GM18498 (cell line): ENCODE measurements around the gene LAMA2.
"Not testable (repeated sequence)": the region's sequence is repeated elsewhere in the genome, so short reads cannot be mapped to it uniquely, and the experiment has no call there.

Experiments
- ATAC-seq: cut with Tn5 transposase; IDR thresholded peaks from one replicate; pipeline ENCODE4 v1.9.1; 2021; ENCODE audit warnings: mild to moderate bottlenecking, moderate library complexity; ENCODE audit not compliant: unreplicated experiment

Gene LAMA2

DNA sequence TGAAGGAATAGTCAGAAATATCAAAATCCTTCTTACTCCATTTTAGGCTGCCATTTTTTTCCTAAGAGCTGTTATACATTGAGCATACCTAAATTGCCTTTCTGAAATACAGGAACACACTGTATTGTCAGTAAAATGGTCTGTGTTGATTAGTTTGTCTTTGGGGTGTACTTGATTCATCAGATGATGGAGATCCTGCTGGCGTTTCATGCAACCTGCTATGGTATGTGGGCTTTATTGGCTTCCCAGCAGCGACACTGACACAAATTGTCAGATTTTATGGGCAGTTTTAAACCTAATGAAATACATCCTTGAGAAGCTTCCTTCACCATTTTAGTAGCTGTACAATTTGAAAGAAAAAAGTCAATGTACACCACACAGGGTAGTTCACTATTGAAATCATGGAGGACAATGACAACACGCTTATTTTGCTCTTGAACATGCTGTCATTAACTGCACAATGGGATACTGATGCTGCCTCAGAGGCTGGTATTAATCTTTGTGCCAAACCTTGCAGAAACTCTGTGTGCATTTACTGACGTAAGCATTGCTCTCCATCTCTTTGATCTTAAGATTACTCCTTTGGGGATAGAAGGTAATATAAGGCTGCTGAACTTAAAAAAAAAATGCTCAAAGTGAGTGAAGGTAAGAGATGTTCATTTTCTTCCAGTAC, 124.9 kb downstream of the LAMA2 start:
- ATAC-seq: no peak

- no peak for ATAC-seq
Measured at GRCh38 chr6:129008591-129008990, 125.7 kb downstream of the LAMA2 start.

DNA sequence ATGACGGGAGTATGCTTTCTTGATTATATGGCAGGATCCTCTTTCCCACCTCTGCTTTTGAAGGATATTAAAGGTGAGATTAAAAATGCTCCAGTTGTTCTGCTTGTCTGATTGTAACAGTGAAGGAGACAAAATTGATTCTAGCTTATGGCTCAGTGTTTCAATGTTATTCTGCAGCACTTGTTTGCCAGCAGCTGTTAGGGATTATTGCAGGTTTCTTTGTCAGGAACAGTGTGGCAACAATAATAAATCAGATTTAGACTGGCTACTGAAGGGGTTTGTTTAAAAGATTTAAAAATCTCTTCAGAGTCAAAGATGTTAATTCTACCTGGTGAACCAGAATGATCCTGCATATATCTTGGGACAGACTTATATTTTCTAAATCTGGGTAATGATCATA, 126.9 kb downstream of the LAMA2 start:
- no peak for ATAC-seq

DNA sequence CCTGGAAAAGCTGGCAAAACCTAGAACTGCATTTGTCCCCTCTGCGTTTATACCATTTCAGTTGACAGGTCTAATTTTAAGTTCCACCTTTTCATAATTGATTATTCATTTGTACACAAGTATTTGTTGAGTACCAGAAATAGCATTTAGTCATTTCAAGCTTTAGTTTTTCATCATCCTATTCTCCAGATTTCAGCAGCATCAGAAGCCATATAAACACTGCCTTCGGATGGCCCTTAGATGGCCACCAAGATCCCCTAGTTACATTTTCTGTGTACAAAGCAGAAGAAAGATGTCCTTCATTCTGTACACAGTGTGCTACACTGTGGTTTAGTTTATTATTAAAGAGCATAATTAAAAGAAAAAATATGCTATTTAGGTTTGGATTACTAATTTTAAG, 131.4 kb downstream of the LAMA2 start:
- no peak for ATAC-seq

DNA sequence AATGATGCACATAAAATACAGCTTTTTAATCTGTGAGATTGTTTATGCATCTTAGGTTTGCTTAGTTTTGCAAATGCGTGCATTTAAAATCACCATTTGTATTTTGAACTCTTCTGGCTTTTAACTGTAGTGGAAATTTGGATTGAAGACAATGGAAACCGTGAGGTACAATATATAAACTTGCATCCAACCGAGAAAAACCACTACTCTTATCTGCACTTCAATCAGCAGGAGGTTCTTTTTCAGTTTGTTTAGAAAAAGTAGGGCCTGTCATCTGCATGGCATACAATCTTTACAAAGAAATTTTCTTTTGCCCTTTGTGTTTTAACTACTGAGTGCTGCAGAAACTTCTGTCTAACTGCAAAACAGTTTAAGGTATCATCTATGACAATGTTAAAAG, 132.8 kb downstream of the LAMA2 start:
- no peak for ATAC-seq

DNA sequence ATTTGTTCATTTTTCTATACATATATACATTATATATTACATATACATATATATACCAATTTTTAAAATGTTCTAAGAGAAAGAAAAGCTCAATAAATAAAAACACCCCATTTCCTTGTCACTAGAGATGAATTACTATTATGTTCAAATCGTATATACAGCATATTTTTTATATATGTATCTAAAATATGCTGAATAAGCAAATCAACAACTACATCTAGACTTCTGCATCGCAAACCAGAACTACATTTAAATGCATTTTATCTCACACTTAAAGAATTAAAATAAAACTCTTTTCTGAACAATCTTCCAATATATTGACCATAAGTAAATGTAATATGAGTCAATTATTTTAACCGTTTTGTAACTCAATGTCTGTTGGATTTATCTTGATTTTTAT, 133.9 kb downstream of the LAMA2 start:
- no peak for ATAC-seq

DNA sequence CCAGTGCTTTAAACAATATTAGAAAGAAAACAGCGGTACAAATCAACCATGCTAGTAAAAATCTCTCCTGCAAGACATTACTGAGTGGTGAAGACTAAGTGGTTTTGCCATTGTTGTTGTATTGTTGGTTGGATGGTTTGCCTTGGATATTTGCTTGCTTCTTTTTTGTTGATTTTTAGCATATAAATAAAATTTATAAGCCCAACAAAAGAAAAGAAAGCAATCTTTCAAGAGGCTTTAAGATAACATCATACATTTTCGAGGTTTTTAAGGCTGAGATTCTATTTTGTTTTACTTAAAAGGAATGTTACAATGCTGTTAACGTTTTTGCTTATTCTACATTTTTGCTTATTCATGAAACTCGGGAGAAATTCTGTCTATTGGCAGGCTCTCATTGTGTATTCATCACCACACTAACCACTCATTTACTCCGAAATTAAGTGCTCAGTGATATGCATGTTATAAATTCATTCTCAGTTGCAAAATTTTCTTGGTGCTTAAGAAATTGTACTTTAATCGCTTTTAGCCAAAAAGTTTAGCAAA, 139.1 kb downstream of the LAMA2 start:
- no peak for ATAC-seq

DNA sequence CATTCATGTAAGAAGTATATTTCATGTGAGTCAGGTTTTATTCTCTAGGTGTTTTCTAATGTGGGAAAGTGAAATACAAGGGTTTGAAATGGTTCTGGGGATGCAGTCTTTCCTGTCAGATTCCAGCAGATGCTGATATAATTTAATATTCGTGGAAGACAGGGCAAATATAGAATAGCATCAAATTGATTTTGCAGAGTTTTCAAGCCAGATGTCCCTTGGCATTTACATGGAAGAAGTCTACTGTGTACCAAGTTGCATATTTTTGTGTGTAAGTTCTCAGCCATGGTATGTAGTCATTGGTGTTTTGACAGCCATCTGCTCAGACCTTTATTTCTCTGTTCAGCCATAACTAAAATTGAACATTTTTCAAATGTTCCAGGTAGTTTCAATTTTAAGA, 143.7 kb downstream of the LAMA2 start:
- no peak for ATAC-seq

DNA sequence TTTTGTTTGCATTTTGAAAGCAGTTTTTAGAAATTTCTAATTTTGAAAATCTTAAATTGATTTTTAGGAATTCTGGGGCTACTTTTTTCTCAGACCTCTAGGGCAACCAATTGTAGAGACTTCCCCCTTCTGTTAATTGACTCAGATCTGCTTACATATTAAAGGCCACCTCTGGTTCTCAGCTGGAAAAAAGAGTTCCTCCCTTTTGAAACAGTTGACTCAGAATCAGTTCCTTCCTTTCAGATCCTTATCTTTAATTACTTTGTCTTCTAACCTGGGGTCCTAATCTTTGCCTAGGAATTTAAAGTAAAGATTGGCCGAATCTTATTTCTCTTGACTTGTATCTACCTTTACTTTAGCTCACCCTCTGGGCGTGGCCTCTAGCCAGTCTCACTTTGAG, 146.8 kb downstream of the LAMA2 start:
- no peak for ATAC-seq

GRCh38 chr6:129030215-129030614, 147.3 kb downstream of the LAMA2 start:
- ATAC-seq: no peak

GRCh38 chr6:129031051-129031599, 148.2 kb downstream of the LAMA2 start:
- ATAC-seq: no peak

GRCh38 chr6:129032602-129033001, 149.7 kb downstream of the LAMA2 start:
- ATAC-seq: no peak

- ATAC-seq: no peak
Measured at GRCh38 chr6:129033180-129033579, 150.2 kb downstream of the LAMA2 start.

- ATAC-seq: no peak
Measured at GRCh38 chr6:129033581-129033980, 150.6 kb downstream of the LAMA2 start.

DNA sequence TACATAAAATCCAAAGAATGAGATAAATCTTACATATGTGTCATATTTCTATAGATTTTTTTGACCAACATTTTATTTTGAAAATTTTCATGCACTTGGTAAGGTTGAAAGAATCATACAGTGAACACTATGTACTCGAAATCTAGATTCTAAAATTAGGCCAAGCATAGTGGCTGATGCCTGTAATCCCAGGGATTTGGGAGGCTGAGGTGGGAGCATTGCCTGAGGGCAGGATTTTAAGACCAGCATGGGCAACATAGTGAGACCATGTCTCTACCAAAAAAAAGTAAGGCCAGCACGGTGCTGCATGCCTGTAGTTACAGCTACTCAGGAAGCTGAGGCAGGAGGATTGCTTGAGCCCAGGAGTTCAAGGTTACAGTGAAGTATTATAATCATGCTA, 158.6 kb downstream of the LAMA2 start:
- ATAC-seq: no peak

GRCh38 chr6:129046526-129046925, 163.6 kb downstream of the LAMA2 start:
- ATAC-seq: no peak

DNA sequence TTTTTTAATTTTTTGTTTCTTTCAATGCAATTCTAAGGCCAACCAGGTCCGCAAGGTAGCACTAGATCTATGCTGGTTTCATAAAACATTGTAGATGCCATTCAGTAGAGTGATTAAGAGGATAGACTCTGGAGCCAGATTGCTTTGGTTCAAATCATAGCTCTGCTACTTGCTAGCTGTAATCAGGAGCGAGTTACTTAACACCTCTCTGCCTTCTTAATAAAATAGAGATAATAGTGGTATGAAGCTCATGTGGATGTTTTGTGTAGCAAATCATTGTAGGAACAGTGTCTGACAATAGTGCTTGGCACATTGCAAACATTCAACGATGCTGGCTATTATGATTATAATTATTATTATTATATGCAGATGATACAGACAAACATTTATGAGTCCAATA, 164.9 kb downstream of the LAMA2 start:
- no peak for ATAC-seq

GRCh38 chr6:129050086-129050485, 167.1 kb downstream of the LAMA2 start:
- ATAC-seq: no peak

GRCh38 chr6:129053143-129053542, 170.2 kb downstream of the LAMA2 start:
- not testable (repeated sequence) for ATAC-seq

GRCh38 chr6:129055796-129056195, 172.9 kb downstream of the LAMA2 start:
- no peak for ATAC-seq

DNA sequence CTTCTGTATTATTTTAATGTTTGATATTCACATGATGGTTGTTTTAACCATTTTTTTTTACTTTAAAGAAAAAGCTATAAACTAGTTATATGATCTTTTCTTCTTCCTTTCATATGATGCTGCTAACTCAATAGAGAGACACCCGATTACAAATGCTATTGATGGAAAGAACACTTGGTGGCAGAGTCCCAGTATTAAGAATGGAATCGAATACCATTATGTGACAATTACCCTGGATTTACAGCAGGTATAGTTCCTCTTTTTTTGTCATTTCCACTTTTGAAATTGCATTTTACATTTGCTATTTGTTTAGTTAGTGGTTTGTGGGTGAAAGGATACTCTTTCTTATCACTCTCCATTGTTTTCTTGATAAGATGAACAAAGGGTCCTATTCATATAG, 176.7 kb downstream of the LAMA2 start:
- ATAC-seq: no peak

DNA sequence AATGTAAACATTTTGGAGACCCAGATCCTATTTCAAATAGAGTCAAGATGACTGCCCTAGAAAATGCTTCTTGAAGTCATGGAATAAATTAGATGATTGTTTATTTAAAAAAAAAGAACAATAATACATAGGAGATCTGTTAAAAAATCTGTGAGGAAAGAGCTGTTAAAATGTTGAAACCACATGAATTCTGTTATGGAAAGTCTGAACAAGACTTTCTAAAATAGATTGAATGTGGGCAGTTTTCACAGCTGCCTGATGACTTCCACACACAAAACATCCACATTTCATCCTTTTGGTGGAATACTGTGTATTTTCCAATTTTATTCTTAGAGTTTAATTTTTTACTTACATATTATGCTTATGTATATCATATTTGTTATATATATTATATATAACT, 186.1 kb downstream of the LAMA2 start:
- no peak for ATAC-seq

GRCh38 chr6:129073051-129073450, 190.1 kb downstream of the LAMA2 start:
- no peak for ATAC-seq
